RKO (cell line): Measurements from ENCODE around the gene DEFB132.
A peak's percentile ranks its signal among the peaks of the same experiment; 100 is the strongest.

Experiments
- DNase-seq: peaks from one replicate; pipeline ENCODE4 v3.0.0-alpha.2; 2016; ENCODE audit warnings: low spot score

The DEFB132 gene

GRCh38 chr20:263701-264100 is 6.2 kb downstream of the DEFB132 start:
- no peak for DNase-seq

DNA sequence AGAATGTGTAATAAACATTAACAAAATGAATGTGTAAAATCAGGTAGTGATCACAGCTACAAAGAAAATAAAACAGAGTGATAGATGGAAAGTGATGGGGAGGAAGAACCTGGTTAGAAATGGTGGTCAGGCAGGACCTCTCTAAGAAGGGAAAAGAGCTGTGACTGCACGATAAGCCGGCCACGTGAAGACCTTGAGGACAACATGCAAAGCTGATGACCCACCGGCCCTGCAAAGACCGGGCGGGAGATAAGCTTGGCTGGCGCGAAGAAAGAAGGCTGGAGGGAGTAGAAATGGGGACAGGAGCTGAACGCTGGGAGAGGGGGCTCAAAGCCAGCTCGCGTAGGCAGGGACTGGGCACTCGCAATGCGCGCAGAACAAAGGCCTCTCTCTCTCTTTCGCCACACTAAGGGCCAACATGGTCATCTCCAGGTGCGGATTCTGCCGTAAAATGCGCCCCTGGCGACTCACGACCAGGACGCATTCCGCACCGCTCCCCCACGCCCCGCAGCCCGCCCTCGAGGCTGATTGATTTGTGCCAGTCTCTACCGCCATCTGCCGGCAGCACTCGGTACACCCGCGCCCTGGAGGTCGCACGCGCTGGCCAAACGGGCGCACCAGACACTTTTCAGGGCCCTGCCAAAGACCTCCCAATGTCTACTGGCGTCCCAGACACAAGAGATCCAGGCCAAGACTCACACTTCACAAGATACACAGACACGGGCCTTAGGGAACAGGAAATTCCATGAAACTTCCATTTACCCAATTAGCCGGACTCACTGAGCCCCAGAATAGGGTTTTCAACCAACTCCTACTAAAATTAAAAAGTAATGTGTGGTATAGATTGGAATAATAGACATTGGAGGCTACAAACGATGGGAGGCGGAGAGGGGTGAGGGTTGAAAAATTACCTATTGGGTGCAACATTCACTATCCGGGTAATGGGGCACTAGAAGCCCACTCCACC is 9.4 kb downstream of the DEFB132 start:
- DNase-seq, result peak; percentile 92

GRCh38 chr20:270517-270916 is 13.0 kb downstream of the DEFB132 start:
- no peak for DNase-seq

DNA sequence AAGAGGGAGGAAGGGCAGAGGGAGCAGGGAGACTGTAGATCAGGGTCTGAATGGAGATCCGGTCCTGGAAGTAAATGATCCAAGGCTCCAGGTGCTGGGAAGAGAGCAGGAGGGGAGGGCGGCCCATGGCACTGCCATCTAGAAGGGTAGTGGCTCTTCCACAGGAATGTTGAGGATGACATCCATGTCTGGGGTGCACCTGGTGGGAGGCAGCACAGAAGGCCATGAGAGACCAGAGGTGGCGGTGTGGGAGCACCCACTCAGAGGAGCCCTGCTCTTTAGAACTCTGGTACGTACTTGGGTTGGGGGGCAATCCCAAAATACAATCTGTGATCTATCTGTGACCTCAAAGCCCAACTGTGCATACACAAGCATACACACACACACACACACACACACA is 13.5 kb downstream of the DEFB132 start:
- DNase-seq, result no peak

GRCh38 chr20:271528-271927 is 14.0 kb downstream of the DEFB132 start:
- DNase-seq, result no peak

- no peak for DNase-seq
Measured at GRCh38 chr20:272718-273117, 15.2 kb downstream of the DEFB132 start.

DNA sequence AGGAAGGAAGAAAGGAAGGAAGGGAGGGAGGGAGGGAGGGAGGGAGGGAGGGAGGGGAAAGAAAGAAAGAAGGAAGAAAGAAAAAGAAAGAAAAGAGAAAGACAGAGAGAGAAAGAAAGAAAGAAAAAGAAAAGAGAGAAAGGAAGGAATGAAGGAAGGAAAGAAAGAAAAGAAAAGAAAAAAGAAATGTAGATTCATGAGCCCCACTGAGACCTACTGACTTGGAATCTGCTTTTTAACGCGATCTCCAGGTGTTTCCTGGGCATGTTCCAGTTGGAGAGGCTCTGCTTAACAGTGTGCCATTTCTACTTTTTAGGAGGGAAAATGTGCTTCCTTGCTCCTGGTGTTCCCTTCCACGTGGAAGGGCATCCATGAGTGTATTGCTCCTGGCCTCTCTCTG is 16.4 kb downstream of the DEFB132 start:
- no peak for DNase-seq

GRCh38 chr20:275791-276190 is 18.3 kb downstream of the DEFB132 start:
- no peak for DNase-seq

DNA sequence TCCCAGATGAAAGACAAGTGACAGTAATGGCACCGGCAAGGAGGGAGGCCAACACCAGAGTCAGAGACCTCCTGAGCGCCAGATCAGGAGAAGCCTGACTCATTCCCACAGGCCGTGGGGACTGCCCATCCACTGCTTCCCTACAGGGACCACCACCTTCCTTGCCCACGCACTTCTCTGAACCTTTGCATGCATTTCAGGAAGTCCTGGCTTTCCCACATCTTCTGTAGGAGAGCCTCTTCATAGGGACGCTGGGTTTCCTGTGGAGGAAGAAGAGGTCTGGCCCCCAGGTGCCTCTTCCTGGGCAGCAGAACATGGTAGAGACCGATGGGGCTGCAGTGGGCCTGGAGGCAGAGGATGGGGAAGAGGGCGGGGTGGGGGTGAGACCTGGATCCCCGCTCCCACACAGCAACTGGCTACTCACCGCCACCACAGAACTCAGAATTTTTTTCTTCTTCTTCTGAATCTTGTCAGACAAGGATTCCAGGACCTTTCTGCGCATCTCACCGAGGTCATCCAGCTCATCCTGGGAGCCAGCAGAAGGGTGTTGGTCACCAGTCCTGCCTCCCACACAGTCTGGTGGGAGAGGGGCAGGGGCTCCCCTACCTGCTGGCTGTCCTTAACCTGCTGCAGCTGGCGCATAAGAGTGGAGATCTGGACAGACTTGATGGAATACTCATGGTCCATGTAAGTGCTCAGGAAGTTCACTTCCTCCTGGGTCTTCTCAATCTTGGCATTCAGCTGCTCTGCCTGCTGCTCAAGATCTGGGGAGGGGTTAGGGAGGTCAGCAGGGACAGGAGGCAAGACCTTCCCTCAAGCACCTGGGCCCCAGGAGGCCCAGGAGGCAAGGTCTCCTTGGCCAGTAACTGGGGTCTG is 19.3 kb downstream of the DEFB132 start:
- no peak for DNase-seq

DNA sequence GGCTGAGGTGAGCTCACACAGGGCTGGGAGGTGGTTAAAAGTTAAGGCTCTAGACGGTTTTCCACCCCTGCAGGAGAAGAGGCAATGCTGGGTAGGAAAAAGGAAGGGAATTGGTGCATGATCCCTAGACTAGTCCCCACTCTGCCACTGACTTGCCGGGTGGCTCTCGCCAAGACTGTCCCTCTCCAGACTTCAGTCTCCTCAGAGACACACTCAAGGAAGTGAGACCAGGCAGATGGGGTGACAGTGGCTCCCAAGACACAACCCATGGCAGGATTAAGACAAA is 19.9 kb downstream of the DEFB132 start:
- no peak for DNase-seq

DNA sequence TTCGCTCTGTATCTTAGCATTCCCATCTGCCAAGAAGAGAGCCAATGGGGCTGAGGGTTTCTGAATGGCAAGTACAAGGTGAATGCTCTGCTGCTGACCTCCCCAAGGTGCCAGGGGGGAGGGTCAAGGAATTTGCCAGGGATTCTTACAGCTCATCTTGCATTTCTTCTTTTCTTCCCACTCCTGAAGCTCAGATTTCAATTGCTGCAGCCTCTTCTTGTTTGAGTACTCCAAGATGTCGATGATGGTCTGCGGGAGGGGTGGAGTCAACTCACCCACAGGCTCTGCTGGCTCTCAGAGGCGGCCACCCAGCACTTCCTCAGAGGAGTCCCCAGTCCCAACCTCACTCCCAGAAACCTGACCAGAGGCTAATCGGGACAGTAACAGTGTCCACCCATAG is 20.7 kb downstream of the DEFB132 start:
- DNase-seq, result no peak

DNA sequence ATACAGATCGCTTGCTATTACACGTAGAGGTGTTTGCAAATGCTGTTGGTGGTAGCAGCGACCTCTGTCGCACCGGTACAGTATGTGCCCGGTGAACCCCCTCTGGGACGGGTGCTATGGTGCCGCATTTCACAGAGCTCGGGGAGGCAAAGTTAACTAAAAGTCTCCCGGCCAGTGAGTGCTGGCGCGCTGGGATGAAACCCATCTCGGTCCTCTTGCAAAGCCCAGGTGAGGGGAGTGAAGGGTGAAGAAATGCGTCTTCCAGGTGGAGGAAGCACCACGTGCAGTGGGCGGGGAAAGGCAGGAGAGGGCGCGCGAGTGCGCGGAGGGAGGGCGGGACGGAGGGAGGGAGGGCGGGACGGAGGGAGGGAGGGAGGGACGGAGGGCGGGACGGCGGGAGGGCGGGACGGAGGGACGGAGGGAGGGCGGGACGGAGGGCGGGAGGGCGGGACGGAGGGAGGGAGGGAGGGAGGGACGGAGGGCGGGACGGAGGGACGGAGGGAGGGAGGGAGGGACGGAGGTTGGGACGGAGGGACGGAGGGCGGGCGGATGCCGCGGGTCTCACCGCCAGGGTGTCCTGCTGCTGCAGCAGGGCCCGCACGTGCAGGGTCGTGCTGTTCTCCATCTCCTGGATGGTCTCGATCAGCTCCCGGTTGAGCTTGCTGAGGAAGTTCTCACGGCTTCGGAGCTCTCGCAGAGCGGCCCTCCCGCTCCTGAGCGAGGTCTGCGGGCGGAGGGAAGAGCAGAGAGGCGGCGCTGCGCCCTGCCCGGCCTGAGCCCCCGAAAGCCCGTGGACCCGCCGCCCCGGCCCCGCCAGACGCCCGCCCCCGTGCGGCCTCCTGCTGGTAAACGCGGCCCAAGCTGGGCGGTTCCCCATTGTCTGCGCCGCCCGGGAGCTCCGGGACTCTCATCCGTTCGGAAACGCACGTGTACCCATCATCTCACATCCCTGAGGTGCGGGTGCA is 21.4 kb downstream of the DEFB132 start:
- no peak for DNase-seq

- DNase-seq, result no peak
Measured at GRCh38 chr20:284172-284571, 26.6 kb downstream of the DEFB132 start.

DNA sequence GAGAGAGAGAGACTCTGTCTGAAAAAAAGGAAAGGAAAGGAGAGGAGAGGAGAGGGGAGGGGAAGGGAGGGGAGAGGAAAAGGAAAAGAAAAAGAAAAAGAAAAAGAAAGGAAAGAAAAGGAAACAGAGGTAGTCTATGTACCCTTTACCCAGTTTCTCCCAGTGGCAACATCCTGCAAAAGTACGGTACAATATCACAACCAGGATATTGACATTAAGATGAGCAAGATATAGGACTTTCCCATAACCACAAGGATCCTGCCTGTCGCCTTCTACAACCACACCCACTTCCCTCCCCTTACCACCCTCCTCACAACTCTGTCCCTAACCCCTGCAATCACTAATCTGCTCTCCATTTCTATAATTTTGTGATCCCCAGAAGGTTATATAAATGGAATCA is 29.0 kb downstream of the DEFB132 start:
- no peak for DNase-seq

DNA sequence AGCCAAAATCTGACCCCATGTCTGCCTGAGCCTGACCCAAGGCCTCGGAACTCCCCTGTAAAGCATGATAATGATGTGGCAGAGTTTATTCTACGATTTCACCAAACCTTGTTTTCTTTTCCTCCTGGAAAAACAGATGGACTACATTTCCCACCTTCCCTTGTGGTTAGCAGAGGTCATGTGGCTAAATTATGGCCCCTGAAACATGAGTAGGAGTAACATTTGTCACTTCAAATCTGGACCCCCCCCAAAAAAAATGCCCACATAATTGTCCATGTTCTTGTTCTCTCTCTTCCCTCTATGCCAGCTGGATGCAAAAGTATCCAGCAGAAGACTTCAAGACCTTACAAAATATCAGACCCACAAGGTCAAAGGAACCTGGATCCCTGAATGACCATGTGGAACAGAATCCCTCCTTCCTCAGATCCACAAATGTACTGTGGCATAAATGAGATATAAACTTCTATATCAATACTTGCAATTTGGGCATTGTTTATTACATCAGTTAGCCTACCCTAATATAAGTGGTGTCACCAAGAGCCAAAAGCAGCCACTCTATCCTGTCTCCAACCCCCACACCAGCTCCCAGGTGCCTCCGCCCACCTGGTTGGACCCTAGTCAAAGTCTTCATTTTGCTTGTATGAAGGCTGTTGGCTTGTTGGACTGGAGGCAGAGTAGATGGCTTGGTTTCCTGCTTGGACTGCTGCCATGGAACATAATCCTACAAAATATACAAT is 31.6 kb downstream of the DEFB132 start:
- peak; percentile 49 for DNase-seq

- no peak for DNase-seq
Measured at GRCh38 chr20:289693-290083, 32.2 kb downstream of the DEFB132 start.

DNA sequence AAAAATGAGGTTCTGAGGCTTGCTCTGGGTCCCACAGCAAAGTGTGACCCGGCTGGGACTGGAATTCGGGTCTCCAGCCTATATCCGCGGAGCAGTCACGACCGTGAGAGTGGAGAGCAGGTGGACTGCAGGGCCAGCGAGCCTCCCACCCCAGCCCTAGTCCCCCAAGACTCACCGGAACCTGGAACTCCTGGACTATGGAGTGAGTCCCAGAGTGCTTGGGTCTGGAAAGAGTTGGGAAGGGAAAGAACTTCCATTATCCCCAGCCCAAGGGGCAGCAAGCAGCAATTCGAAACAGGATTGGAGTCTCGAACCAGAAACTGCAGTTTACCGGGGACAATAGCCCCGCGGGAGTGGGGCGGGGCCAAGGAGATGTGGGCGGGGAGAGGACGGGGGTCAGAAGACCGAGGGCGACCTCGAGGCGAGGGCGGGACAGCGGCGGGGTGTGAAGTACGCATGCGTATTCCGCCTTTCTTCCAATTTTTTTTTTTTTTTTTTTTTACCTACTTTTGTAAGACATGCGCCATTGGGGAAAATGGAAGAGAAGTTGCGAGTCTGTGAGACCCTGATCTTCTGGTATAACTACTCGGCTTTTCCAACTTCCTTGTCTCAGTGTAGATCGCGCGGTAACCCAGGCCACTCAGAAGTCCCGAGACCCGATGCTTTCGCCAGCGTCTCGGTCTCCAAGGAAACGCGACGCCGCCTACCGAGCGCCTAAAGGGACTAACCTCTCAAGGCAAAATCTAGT is 32.7 kb downstream of the DEFB132 start, which contains the start of gene C20orf96:
TSS of gene C20orf96 (minus strand) at position 667 of the 748 bp plus-strand sequence. CDS start at position 527, 140 bp downstream.
- peak; percentile 96 for DNase-seq

- no peak for DNase-seq
Measured at GRCh38 chr20:294602-295001, 37.1 kb downstream of the DEFB132 start.

- DNase-seq, result no peak
Measured at GRCh38 chr20:295804-296203, 38.3 kb downstream of the DEFB132 start.
